CD4-positive, alpha-beta T cell treated with Interleukin-1 beta for 1 hour (primary cell): ENCODE measurements around the gene CABYR.
A peak's percentile ranks its signal among the peaks of the same experiment; 100 is the strongest.
"Not testable (repeated sequence)": the region's sequence is repeated elsewhere in the genome, so short reads cannot be mapped to it uniquely, and the experiment has no call there.

Experiments
- DNase-seq, 2 donors: peaks; one replicate each; pipeline ENCODE4 v3.0.0-alpha.2; 2020 to 2022

Gene CABYR

DNA sequence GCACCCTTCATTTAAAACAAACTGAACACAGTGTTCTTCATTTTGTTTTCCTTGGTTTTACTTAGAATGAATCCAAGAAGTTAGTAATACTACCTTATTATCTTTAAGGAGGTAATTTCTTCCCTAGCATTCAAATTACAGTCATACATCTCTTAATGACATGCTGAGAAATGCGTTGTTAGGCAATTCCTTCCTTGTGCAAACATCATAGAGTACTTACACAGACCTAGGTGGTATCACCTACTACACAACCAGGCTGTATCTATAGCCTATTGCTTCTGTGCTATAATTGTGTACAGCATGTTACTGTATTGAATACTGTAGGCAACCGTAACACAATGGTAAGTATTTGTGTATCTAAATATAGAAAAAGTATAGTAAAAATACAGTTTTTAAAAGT lies 8.4 kb upstream of the CABYR start:
- no peak for DNase-seq

DNA sequence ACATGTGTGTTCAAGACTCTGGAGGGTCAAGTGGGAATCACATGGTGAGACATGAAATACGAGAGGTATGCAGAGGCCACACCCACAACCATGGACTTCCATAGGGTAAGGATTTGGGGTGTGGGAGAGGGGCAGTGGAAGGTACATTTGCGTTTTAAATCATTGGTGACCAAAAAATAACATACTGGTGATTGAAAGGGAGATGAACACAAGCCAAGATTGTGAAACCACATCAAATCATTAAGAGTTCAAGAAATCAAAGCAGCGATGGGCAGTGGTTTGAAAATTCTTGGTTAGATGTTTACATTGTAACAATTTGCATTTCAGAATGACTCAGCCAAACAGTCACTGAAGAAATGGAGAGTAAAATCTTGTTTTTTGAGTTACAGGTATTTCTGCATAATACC lies 1.9 kb upstream of the CABYR start:
- DNase-seq = no peak

DNA sequence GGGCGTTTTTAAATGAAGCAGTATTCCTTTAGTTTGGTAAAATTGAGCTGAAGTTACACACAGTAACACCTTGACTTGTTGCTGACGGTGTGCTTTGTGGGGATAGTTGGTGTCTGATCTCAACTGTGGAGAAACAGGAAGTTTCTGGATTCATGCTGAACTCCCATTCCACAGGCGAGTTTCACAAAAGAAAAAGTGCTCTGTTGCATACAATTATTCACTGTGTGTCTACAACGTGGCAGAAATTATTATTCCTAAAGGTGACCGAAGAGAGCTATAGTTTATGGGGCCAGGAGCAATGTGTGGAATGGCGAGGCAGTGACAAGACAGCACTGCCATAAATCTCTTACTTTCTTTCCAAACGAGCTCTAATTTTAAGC lies 463 bp upstream of the CABYR start:
- no peak for DNase-seq

DNA sequence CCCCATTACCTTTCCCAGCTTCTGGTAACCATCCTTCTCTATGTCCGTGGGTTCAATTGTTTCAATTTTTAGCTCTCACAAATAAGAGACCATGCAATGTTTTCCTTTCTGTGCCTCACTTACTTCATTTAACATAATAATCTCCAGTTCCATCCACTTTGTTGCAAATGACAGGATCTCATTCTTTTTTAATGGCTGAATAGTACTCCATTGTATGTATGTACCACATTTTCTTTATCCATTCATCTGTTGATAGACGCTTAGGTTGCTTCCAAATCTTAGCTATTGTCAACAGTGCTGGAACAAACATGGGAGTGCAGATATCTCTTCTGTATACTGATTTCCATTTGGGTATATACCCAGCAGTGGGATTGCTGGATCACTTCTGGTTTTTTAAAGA lies 1.8 kb downstream of the CABYR start:
- no peak for DNase-seq

- DNase-seq = no peak
These were observed 3.5 kb downstream of the CABYR start for GRCh38 chr18:24142376-24142775.

- not testable (repeated sequence) for DNase-seq
These were observed 10.7 kb downstream of the CABYR start for GRCh38 chr18:24149591-24149990.

DNA sequence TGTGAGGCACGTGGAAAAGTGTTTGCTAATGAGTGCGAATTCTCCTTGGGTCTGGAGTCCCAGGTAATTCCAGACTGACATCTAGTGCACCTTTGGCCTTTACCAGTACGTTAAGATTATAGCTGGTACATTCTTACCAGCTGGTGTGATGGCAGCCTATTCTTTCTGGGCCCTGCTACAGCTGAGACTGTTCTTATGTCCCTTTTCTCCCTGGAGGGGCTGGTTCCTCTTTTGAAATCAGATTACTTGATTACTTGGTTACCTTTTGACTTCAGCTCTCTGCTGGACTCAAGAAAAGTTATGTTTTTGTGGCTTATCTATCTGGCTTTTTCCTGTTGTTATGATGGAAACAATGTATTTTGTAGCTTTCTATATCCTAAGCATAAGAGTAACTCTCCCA lies 14.5 kb downstream of the CABYR start:
- no peak for DNase-seq

DNA sequence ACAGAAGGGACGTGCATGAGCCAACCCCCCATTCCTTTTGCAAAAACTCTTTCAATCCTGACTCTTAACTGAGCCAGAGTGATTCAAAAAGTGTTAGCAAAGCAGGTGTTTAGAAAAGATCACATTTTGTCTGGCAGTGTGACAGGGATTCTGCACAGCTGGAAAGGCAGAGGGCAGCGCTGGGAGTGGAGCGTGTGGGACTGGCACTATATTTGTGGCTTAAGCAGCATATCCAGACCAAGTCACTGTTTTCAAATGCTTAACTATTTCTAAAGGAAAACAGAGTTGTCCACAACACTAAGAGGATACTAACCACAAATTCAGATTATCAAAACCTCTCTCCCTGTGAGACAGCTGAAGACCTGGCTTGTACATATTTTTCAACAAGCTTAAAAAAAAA lies 19.0 kb downstream of the CABYR start:
- DNase-seq = no peak

DNA sequence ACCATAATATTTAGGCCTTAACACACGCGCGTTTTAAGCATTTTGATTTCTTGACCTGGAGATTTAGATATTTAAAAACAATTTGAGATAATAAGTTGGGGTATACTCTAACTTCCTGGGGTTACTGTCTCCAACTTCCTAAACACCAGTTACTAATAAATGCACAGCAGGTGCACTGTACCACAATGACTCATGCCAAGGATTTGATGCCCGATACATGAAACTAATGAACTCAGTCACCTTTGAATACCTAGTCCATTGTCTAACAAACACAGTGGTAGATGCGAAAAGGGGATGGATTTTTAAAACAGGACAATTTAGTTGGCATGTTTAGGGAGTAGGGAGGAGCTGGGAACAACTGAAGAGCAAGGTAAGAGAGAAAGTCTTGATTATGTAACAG lies 21.2 kb downstream of the CABYR start:
- no peak for DNase-seq

GRCh38 chr18:24161304-24161703 lies 22.4 kb downstream of the CABYR start:
- DNase-seq = no peak

- DNase-seq = no peak
These were observed 29.6 kb downstream of the CABYR start for GRCh38 chr18:24168496-24168895.

DNA sequence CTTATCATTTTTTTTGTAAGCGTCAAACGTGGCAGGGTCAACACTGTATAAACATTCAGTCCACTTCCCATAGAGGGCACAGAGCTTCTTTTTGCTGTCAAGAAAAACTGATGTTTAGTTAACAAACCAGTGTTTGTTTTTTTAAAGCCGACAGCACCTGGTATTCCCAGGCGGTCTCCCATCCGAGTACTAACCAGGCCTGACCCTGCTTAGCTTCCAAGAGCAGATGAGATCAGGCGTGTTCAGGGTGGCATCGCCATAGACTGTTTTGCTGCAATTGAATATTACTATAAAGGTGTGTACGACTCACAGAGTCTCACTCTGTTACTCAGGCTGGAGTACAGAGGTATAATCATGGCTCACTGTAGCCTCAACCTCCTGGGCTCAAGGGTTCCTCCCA lies 31.5 kb downstream of the CABYR start:
- DNase-seq = no peak

GRCh38 chr18:24173997-24174396 lies 35.1 kb downstream of the CABYR start:
- no peak for DNase-seq

- peak; percentile 18 to 49 for DNase-seq
These were observed 38.0 kb downstream of the CABYR start for GRCh38 chr18:24176727-24177416.

DNA sequence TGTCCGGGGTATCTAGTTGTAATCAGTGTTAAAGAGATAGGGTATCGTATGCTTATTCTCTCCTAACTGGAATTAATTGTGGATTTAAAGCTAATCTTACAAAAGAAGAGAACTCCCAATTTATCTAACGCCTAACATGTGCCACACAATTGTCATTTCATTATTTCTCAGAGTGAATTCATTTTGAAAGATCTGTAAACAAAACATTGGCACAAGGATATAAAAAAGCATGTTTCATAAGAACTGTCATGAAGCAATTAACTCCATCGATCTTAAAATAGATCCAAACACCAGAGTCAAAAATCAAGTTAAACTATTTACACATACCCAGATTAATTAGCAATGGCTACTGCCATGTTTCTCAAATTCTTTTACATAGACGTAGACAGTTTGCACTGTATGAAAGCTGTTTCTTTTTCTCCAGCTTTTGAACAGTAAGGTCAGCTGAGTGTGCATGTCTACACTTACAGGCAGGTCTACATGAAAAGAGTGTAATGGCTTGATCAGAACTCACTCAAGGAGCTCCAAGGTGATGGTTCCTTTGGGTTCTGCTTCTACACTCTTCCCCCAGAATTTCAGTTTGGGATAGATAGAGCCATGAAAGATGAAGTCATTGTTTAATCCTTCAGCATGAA lies 38.8 kb downstream of the CABYR start:
- DNase-seq = no peak

DNA sequence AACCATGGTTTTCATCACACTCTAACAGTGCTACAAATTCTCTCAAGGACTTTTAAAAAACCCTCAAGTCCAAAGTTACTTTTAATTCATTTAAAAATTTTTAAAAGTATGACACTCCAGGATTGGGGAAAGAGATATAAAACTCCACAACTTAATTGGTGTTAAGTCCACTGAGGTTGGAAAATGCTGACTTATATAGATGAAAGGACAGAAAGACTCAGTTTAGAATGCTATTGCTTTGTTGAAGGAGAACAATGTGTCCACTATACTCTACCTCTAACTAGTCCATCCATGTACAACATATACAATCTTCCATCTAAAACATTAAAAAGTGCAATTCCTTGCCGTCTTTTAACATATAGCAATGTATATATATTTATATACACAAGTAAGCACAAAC lies 41.2 kb downstream of the CABYR start:
- DNase-seq = no peak

DNA sequence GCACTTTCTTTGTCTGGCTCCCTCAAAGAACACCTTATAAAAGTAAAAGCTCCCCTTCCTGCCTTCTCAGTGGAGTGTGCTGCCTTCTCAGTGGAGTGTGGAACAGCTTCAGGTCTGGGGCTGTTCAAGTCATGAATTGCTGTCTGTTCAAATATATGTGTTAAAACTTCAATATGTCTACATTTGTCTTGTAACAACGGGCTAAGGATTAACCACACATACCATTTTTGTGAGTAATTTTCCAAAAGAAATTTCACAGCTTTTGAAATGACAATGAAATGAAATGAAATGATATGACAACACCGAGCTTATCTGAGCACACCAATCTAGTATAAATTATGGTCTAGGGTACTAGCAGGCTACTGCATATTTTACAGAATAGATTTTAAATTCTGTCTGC lies 42.9 kb downstream of the CABYR start:
- no peak for DNase-seq

- no peak for DNase-seq
These were observed 46.9 kb downstream of the CABYR start for GRCh38 chr18:24185805-24186204.

DNA sequence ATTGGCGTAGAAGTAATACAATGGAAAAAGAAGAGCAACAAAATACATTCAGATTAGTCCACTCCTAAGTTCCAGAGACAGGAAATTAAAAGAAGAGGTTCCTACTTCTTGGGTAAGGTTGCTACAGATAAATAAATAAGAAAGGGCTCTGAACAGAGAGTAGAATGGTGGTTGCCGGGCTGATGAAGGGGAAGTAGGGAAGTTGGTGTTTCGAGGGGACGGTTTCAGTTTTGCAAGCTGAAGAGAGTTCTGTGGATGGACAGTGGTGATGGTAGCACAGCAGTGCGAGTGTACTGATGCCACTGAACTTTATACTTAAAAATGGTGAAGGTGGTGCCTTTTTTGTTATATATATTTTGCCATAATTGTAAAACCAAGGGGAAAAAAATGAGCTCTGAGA lies 48.2 kb downstream of the CABYR start:
- DNase-seq = no peak

- no peak for DNase-seq
These were observed 48.8 kb downstream of the CABYR start for GRCh38 chr18:24187689-24188088.

- DNase-seq = no peak
These were observed 49.3 kb downstream of the CABYR start for GRCh38 chr18:24188120-24188519.

- DNase-seq = no peak
These were observed 50.2 kb downstream of the CABYR start for GRCh38 chr18:24189007-24189528.

DNA sequence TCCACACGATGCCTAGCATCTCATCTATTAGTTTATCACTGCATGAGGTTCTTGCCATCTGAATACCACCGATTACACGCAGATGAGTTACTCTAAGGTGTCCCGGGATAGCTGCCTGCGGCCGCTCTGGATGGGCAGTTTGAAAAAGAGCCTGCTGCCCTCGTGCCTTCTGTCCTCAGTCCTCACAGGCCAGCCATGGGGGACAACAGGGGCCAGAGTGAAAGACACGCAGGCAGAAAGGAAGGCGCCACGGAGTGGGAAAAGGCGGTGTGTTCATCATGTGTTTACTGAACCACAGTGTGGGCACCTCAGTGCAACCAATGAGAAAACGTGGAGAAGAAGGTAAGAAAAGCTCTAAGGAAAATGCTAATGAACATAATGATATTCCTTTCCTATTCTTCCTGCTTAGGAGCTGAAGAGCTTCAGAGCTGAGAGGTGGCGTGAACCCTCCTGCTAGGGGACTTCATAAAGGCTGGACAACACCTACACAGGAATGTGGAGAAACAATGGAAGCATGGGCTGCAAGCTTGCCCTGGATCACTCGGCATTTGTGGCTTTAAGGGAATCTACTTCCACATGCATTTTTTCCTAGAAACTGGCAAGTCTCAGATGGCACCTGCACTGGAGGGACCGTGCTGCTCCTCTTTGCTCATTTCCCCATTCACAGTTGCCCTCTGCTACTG lies 50.9 kb downstream of the CABYR start:
- DNase-seq = no peak

DNA sequence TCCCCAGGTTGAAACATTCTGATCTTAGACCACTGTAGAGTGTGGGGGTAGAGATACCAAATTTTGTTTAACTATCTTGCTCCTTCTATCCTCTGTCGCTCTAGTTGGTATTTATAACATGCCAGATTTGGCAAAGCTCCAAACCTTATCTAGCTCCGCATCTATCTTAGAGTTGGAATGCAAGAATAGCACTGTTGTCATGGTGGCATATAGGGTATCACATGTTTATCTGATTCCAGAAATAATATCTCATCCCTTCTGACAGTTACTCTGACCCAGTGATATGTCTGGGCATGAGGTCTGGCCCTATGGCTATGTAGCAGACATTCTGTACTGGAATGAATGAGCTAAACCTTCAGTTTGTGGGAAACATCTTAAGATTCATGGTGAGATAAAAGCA lies 51.7 kb downstream of the CABYR start:
- no peak for DNase-seq
